H7 (cell line): ENCODE data around the gene ATP13A5. TPM values are rescaled to one million over a fixed set of nuclear protein-coding genes. Genes with fewer than 3 reads are reported as not detected.

ENCODE experiments used
- DNase-seq: peaks from one replicate; pipeline ENCODE4 v3.0.0; 2012
- H3K27me3 ChIP-seq: 2 replicates; pipeline ENCODE4 v1.6.0; 2011; ENCODE audit warnings: mild to moderate bottlenecking, low read length; ENCODE audit not compliant: control insufficient read depth, insufficient read depth
- H3K36me3 ChIP-seq: replicated peaks from 2 replicates; pipeline ENCODE4 v1.5.1; 2011; ENCODE audit warnings: low read length; ENCODE audit not compliant: control insufficient read depth, insufficient read depth
- H3K4me3 ChIP-seq: 2 replicates; pipeline ENCODE4 v1.5.1; 2011; ENCODE audit warnings: low read depth, mild to moderate bottlenecking, control low read depth, low read length, moderate library complexity; ENCODE audit not compliant: insufficient read depth
- total RNA-seq: library from RNA; depleted of rRNA; stranded (reverse); fragments of >200 nt; shearing (Covaris generic); gene quantifications from 2 replicates; pipeline ENCODE4 v1.2.3, GENCODE V29; 2014; rRNA removed

The ATP13A5 gene
- total RNA-seq, 1 experiment from 2014 or later: 0.03 TPM

GRCh38 chr3:193228206-193228605 lies 150.3 kb downstream of the ATP13A5 start:
- no peak for DNase-seq
- Histone ChIP-seq H3K27me3 (no peaks in the 10 kb centered on the region), H3K4me3 (no peak overlapping the region), H3K36me3 (no peaks in the 10 kb centered on the region)

GRCh38 chr3:193225302-193226125 lies 153.0 kb downstream of the ATP13A5 start:
- no peak overlapping the region for H3K4me3 ChIP-seq
- no peaks in the 10 kb centered on the region for H3K27me3 ChIP-seq
- DNase-seq: no peak
- no peaks in the 10 kb centered on the region for H3K36me3 ChIP-seq

Other genes with a start within 250 kb of the ATP13A5 start
- gene PLAAT1, start 137.5 kb downstream of the ATP13A5 start, total RNA-seq: 3.7 and 4.5 TPM in 2 replicates
- gene ATP13A4, start 176.1 kb upstream of the ATP13A5 start, total RNA-seq: 0.14 and 0.81 TPM in 2 replicates
- gene OPA1, start 214.5 kb upstream of the ATP13A5 start, total RNA-seq: 63.0 and 82.0 TPM in 2 replicates